ENCODE measurements around the gene MT2A. TPM values are rescaled to one million over a fixed set of nuclear protein-coding genes. Genes with fewer than 3 reads are reported as not detected.
A peak's percentile ranks its signal among the peaks of the same experiment; 100 is the strongest.
"Not testable (repeated sequence)": the region's sequence is repeated elsewhere in the genome, so short reads cannot be mapped to it uniquely, and the experiment has no call there.

The MT2A gene
- total and polyA plus RNA-seq, 2 experiments from 2014 or later: 2.1 TPM; not detected in 1

DNA sequence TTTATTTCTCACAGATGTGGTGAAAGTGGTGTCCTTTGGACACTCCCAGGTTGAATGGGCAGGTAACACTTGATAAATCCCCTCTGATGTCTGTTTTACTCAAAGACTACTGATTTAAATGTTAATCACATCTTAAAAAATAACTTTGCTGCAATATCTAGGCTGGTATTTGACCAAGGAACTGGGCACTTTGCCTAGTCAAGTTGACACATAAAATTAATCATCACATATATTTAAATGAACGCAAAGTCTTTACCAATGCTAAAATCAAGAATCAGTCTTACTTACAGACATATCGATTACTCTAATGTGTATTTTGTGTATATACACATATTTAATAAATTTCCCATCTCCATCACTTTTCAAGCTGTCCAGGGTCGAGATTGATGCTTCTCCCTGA is 7.0 kb downstream of the MT2A start:
- Histone ChIP-seq H3K9me3 (ENCODE audit: low read depth) (no peaks in the 10 kb centered on the region), H3K4me3 (no peak overlapping the region), H3K27ac (no peak overlapping the region), H3K4me1 (ENCODE audit: low read depth) (no peaks in the 10 kb centered on the region), H3K27me3 (peaks cover 100% of the 10 kb centered on the region), H3K36me3 (no peaks in the 10 kb centered on the region)
- TF ChIP-seq, protein P1, sequence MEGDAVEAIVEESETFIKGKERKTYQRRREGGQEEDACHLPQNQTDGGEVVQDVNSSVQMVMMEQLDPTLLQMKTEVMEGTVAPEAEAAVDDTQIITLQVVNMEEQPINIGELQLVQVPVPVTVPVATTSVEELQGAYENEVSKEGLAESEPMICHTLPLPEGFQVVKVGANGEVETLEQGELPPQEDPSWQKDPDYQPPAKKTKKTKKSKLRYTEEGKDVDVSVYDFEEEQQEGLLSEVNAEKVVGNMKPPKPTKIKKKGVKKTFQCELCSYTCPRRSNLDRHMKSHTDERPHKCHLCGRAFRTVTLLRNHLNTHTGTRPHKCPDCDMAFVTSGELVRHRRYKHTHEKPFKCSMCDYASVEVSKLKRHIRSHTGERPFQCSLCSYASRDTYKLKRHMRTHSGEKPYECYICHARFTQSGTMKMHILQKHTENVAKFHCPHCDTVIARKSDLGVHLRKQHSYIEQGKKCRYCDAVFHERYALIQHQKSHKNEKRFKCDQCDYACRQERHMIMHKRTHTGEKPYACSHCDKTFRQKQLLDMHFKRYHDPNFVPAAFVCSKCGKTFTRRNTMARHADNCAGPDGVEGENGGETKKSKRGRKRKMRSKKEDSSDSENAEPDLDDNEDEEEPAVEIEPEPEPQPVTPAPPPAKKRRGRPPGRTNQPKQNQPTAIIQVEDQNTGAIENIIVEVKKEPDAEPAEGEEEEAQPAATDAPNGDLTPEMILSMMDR (IDR thresholded peaks at IDR 0.05; ENCODE audit: low read depth, low read length): no peak
- DNase-seq (ENCODE audit: low read depth in 1 of 2, low spot score in 1 of 2): peak in 1 of 2 donors; percentile 31

DNA sequence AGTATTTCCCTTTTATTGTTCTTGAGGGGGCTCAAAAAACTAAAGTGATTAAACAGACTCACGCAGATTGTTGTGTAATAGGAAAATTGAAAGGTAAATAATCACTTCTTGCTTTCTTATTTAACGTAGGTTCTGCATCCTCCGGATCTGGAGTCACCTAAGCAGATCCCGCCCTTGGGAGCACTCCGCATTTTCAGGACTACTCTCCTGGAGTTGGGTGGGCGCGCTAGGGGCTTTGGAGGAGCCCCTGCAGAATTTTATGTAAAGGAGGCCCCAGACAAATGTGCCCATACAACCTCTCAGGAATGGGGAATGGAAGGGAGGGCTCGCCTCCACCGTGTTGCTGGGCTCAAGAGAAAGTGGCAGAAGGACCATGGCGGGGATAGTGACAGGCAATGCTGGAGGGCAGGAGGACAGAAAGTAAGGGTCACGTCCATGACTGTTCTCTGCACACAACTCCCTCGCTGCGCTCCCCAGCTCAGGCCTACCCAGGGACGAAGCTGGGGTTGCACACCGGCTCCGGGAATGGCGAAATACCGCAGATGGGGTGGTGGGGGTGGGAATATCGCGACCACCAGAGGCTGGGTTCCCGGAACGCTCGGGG is 8.3 kb downstream of the MT2A start:
- H3K4me3 ChIP-seq: no peak overlapping the region
- peaks cover 94% of the 10 kb centered on the region for H3K27me3 ChIP-seq
- TF ChIP-seq, protein P1 (IDR thresholded peaks at IDR 0.05; ENCODE audit: low read depth, low read length): no peak
- no peaks in the 10 kb centered on the region for H3K4me1 ChIP-seq (ENCODE audit: low read depth)
- no peaks in the 10 kb centered on the region for H3K36me3 ChIP-seq
- no peak for DNase-seq (ENCODE audit: low read depth in 1 of 2, low spot score in 1 of 2)
- no peak overlapping the region for H3K27ac ChIP-seq
- no peaks in the 10 kb centered on the region for H3K9me3 ChIP-seq (ENCODE audit: low read depth)

DNA sequence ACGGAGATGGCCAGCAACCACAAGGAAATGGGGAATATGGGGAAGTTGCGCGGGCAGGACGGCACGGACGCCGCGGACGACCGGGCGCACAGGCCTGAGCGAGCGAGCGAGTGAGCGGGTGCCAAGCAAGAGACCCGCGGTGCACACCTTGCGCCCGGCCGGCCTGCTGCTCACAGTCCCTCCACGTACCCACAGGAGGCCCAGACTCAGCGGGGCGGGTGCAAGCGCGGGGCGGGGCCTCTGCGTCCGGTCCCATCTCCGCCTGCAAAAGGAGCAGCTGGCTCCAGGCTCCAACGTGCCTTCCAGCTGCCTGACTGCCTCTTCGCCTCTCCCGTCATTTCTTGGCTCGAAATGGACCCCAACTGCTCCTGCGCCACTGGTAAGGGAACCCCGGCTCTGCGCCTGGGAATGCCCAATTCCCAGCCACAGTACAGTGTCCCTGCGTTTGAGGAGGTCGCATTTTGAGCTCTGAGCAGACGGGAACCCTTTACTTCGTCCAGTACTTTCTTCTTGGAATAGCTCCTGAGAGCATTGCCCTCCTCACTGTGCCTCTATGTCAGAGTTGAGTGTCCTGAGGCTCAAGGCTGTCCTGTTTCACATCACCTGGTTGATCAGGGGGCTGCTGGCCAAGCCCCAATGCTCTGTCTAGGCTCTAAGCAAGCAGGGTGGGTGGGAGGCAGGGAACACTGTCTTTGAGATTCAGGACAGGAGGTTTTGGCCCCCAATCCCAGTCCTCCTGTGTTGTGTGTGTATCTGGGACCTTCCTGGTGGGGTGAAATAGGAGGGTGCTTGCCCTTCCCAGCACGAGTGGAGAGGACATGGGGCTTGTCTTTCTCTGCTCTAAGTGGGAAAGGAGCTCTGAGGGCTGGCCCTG is 9.1 kb downstream of the MT2A start:
- Histone ChIP-seq H3K4me1 (ENCODE audit: low read depth) (no peaks in the 10 kb centered on the region), H3K27me3 (peaks cover 87% of the 10 kb centered on the region), H3K4me3 (no peak overlapping the region), H3K36me3 (no peaks in the 10 kb centered on the region), H3K27ac (no peak overlapping the region), H3K9me3 (ENCODE audit: low read depth) (no peaks in the 10 kb centered on the region)
- TF ChIP-seq, protein P1 (IDR thresholded peaks at IDR 0.05; ENCODE audit: low read depth, low read length): no peak
- DNase-seq (ENCODE audit: low read depth in 1 of 2, low spot score in 1 of 2): peak; percentile 23 to 82

DNA sequence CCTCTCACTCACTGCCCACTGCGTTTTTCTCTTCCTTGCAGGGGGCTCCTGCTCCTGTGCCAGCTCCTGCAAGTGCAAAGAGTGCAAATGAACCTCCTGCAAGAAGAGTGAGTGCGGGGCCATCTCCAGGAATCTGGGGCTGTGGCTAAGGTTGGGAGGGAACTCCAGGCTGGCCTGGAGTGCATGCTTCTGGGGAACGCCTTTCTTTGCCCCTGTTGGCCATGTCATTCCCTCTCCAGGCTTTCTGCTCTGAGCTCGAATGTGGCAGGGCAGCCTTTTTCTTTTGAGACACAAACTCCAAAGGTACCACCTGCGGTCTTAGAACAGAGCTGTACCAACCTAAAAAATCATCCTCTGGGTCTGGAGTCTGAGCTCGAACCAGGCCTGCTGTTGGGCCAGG is 9.8 kb downstream of the MT2A start:
- no peaks in the 10 kb centered on the region for H3K36me3 ChIP-seq
- DNase-seq (ENCODE audit: low read depth in 1 of 2, low spot score in 1 of 2): no peak
- H3K4me1 ChIP-seq (ENCODE audit: low read depth): no peaks in the 10 kb centered on the region
- TF ChIP-seq, protein P1 (IDR thresholded peaks at IDR 0.05; ENCODE audit: low read depth, low read length): no peak
- H3K27me3 ChIP-seq: peaks cover 82% of the 10 kb centered on the region
- no peak overlapping the region for H3K27ac ChIP-seq
- no peak overlapping the region for H3K4me3 ChIP-seq
- H3K9me3 ChIP-seq (ENCODE audit: low read depth): no peaks in the 10 kb centered on the region

DNA sequence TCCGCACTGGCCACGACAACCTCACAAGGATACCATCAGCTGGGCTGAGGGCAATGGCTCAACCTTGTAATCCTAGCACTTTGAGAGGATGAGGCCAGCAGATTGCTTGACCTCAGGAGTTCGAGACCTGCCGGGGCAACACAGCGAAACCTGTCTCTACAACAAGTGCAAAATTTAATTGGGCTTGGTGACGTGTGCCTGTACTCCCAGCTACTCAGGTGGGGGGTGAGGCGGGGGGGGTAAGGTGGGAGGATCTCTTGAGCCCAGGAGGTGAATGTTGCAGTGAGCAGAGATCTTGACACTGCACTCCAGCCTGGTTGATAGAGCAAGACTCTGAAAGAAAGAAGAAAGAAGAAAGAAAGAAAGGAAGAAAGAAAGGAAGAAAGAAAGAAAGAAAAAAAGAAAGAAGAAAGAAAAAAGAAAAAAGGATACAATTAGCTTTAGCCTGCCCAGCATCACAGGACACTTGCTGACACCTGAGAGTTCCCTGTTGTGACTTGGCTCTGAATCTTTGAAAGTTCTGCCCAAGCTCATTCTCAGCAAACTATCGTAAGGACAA is 12.0 kb downstream of the MT2A start:
- Histone ChIP-seq H3K4me3 (no peak overlapping the region), H3K27ac (no peak overlapping the region), H3K9me3 (ENCODE audit: low read depth) (no peaks in the 10 kb centered on the region), H3K27me3 (peaks cover 81% of the 10 kb centered on the region), H3K36me3 (no peaks in the 10 kb centered on the region), H3K4me1 (ENCODE audit: low read depth) (no peaks in the 10 kb centered on the region)
- TF ChIP-seq, protein P1 (IDR thresholded peaks at IDR 0.05; ENCODE audit: low read depth, low read length): no peak
- DNase-seq (ENCODE audit: low read depth in 1 of 2, low spot score in 1 of 2): no peak

DNA sequence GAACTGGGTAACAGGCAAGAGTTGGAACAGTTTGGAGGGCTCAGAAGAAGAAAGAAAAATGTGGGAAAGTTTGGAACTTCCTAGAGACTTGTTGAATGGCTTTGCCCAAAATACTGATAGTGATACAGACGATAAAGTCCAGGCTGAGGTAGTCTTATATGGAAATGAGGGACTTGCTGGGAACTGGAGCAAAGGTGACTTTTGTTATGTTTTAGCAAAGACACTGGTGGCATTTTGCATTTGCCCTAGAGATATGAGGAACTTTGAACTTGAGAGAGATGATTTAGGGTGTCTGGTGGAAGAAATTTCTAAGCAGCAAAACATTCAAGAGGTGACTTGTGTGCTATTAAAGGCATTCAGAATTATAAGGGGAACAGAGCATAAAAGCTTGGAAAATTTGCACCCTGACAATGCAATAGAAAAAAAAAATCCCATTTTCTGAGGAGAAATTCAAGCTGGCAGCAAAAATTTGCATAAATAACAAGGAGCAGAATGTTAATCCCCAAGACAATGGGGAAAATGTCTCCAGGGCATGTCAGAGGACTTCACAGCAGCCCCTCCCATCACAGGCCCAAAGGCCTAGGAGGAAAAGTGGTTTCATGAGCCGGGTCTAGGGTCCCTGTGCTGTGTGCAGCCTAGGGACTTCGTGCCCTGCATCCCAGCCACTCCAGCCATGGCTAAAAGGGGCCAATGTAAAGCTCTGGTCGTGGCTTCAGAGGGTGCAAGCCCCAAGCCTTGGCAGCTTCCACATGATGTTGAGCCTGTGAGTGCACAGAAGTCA is 13.5 kb downstream of the MT2A start:
- not testable (repeated sequence) for DNase-seq (ENCODE audit: low read depth in 1 of 2, low spot score in 1 of 2); H3K4me3 ChIP-seq; H3K9me3 ChIP-seq (ENCODE audit: low read depth); H3K27ac ChIP-seq; H3K4me1 ChIP-seq (ENCODE audit: low read depth); H3K36me3 ChIP-seq
- H3K27me3 ChIP-seq: peaks cover 81% of the 10 kb centered on the region

DNA sequence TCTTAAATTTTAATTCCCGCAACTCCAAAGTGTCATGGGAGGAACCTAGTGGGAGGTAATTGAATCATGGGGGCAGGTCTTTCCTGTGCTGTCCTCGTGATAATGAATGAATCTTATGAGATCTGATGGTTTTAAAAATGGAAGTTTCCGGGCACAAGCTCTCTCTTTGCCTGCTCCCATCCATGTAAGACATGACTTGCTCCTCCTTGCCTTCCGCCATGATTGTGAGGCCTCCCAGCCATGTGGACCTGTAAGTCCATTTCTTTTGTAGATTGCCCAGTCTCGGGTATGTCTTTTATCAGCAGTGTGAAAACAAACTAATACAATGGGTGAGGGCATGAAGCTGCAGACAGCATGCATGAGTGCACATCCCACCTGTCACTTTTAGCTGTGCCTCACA is 14.8 kb downstream of the MT2A start:
- not testable (repeated sequence) for H3K4me3 ChIP-seq; DNase-seq (ENCODE audit: low read depth in 1 of 2, low spot score in 1 of 2); H3K27ac ChIP-seq; H3K9me3 ChIP-seq (ENCODE audit: low read depth); H3K4me1 ChIP-seq (ENCODE audit: low read depth); H3K36me3 ChIP-seq
- H3K27me3 ChIP-seq: peaks cover 81% of the 10 kb centered on the region
